ENCODE measurements around the gene TGFBR1.
A peak's percentile ranks its signal among the peaks of the same experiment; 100 is the strongest.

DNA sequence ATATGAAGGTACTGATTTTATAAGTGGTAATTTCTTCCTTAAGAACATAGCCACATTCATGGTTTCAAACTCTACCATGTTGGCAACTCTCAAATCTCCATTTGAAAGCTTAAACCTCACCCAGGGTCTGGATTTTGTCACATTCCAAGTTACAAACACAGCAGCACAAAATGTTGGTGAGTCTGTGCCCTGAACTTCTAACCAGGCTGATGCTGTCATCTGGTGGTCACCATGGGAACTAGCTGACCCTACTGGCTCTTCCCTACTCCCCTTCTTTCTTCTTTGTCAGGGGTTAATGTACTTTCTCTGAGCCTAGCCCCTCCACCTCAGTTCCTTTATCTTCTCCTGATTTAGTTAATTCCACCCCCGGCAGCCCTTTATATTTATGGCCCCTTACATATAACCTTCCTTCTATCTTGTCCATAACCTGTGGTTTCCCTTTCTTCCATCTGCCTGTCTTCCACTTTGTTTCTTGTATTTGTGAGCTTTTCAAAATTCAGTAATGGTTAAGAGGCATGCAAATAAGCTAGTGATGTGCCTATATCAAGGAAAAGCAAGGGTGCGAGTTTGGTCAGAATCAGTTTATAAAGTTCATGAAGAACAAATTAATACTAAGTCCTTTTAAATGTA, 35.9 kb downstream of the TGFBR1 start:
- TF ChIP-seq, protein P1, sequence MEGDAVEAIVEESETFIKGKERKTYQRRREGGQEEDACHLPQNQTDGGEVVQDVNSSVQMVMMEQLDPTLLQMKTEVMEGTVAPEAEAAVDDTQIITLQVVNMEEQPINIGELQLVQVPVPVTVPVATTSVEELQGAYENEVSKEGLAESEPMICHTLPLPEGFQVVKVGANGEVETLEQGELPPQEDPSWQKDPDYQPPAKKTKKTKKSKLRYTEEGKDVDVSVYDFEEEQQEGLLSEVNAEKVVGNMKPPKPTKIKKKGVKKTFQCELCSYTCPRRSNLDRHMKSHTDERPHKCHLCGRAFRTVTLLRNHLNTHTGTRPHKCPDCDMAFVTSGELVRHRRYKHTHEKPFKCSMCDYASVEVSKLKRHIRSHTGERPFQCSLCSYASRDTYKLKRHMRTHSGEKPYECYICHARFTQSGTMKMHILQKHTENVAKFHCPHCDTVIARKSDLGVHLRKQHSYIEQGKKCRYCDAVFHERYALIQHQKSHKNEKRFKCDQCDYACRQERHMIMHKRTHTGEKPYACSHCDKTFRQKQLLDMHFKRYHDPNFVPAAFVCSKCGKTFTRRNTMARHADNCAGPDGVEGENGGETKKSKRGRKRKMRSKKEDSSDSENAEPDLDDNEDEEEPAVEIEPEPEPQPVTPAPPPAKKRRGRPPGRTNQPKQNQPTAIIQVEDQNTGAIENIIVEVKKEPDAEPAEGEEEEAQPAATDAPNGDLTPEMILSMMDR (IDR thresholded peaks at IDR 0.05), result peak; percentile 79
- no peak for TF ChIP-seq ZFX (IDR thresholded peaks at IDR 0.05; ENCODE audit: borderline replicate concordance)
